Right atrium auricular region (tissue), 2 donors: ENCODE results near the gene RTN4RL1. TPM values are rescaled to one million over a fixed set of nuclear protein-coding genes. Genes with fewer than 3 reads are reported as not detected.

Source experiments
- DNase-seq: peaks from one replicate; pipeline ENCODE4 v3.0.0-alpha.2; 2019; ENCODE audit warnings: low spot score
- H3K27ac ChIP-seq, 2 donors: fragments of 200-600 bp; sonication (generic); 1 replicate in 1 of 2; 2 replicates in 1 of 2; pipeline ENCODE4 v1.5.1; 2016 to 2019
- H3K27me3 ChIP-seq, 2 donors: fragments of 200-600 bp; sonication (generic); one replicate each; pipeline versions ENCODE4 v1.5.1 to v1.6.0; 2017 to 2019
- H3K36me3 ChIP-seq: fragments of 200-600 bp; sonication (generic); one replicate; pipeline ENCODE4 v1.5.1; 2016
- H3K4me1 ChIP-seq, 2 donors: fragments of 200-600 bp; sonication (generic); one replicate each; pipeline versions ENCODE4 v1.5.1 to v1.6.0; 2017 to 2019
- H3K4me3 ChIP-seq, 2 donors: fragments of 200-600 bp; sonication (generic); 1 replicate in 1 of 2; 2 replicates in 1 of 2; pipeline ENCODE4 v1.5.1; 2017 to 2019; ENCODE audit warnings: mild to moderate bottlenecking in 1 of 2, moderate library complexity in 1 of 2
- H3K9me3 ChIP-seq, 2 donors: fragments of 200-600 bp; sonication (generic); one replicate each; pipeline ENCODE4 v1.5.1; 2019
- CTCF ChIP-seq, 2 donors: fragments of 200-600 bp; sonication (generic); IDR thresholded peaks; one replicate each; pipeline ENCODE4 v1.5.1; 2019; ENCODE audit warnings: antibody characterized with exemption in 2 of 2
- total RNA-seq, 2 donors: library from RNA; depleted of rRNA; stranded (reverse); fragments of >200 nt; gene quantifications; one replicate each; pipeline ENCODE4 v1.1.0, GENCODE V29; 2016

RTN4RL1 gene
- total RNA-seq, 2 donors from 2014 or later: 1.8 to 5.0 TPM

GRCh38 chr17:2033153-2033552 is 8.0 kb upstream of the RTN4RL1 start:
- no peaks in the 10 kb centered on the region for H3K9me3 ChIP-seq
- TF ChIP-seq CTCF (IDR thresholded peaks at IDR 0.05): no peak
- DNase-seq: no peak
- peaks cover 34% of the 10 kb centered on the region for H3K36me3 ChIP-seq
- H3K27me3 ChIP-seq: no peaks in the 10 kb centered on the region
- H3K27ac ChIP-seq: no peak overlapping the region
- H3K4me3 ChIP-seq: no peak overlapping the region
- peaks cover 0 to 23% of the 10 kb centered on the region in 2 donors for H3K4me1 ChIP-seq

- H3K36me3 ChIP-seq: peaks cover 10% of the 10 kb centered on the region
- no peaks in the 10 kb centered on the region for H3K27me3 ChIP-seq
- no peak for DNase-seq
- no peaks in the 10 kb centered on the region for H3K9me3 ChIP-seq
- peak overlapping the region; percentile 81 to 97 for H3K4me3 ChIP-seq
- peak overlapping the region in 1 of 2 donors; percentile 81 for H3K27ac ChIP-seq
- peak in 1 of 2 donors; percentile 46 for TF ChIP-seq CTCF (IDR thresholded peaks at IDR 0.05)
- peaks cover 0 to 36% of the 10 kb centered on the region in 2 donors for H3K4me1 ChIP-seq
Measured at GRCh38 chr17:2030779-2031163, 5.6 kb upstream of the RTN4RL1 start.

- Histone ChIP-seq H3K36me3 (peaks cover 6% of the 10 kb centered on the region), H3K27ac (peak within 1 kb of the TSS; percentile 60 to 81), H3K9me3 (no peaks in the 10 kb centered on the region), H3K27me3 (no peaks in the 10 kb centered on the region), H3K4me1 (peaks cover 0 to 40% of the 10 kb centered on the region in 2 donors), H3K4me3 (peak within 1 kb of the TSS; percentile 81 to 97)
- peak; percentile 92 for DNase-seq
- no peak for TF ChIP-seq CTCF (IDR thresholded peaks at IDR 0.05)
Measured at GRCh38 chr17:2029911-2030778, 5.0 kb upstream of the RTN4RL1 start, which contains the start of gene DPH1. Gene DPH1, plus strand, starts transcription at chr17:2030153. Its CDS starts 17 bp downstream, at chr17:2030170.

- H3K27ac ChIP-seq: peak overlapping the region in 1 of 2 donors; percentile 39
- peaks cover 0 to 53% of the 10 kb centered on the region in 2 donors for H3K4me1 ChIP-seq
Measured at GRCh38 chr17:2028737-2029136, 3.6 kb upstream of the RTN4RL1 start.

GRCh38 chr17:2028234-2028614 is 3.1 kb upstream of the RTN4RL1 start:
- no peaks in the 10 kb centered on the region for H3K27me3 ChIP-seq
- H3K4me3 ChIP-seq: no peak overlapping the region
- peak overlapping the region in 1 of 2 donors; percentile 39 for H3K27ac ChIP-seq
- peaks cover 0 to 58% of the 10 kb centered on the region in 2 donors for H3K4me1 ChIP-seq
- no peaks in the 10 kb centered on the region for H3K9me3 ChIP-seq
- no peak for DNase-seq
- no peak for TF ChIP-seq CTCF (IDR thresholded peaks at IDR 0.05)
- H3K36me3 ChIP-seq: no peaks in the 10 kb centered on the region

More at GRCh38 chr17:2028737-2029136, 3.6 kb upstream of the RTN4RL1 start:
- TF ChIP-seq CTCF (IDR thresholded peaks at IDR 0.05): no peak
- H3K27me3 ChIP-seq: no peaks in the 10 kb centered on the region
- no peak for DNase-seq
- H3K36me3 ChIP-seq: peaks cover 4% of the 10 kb centered on the region
- H3K9me3 ChIP-seq: no peaks in the 10 kb centered on the region
- no peak overlapping the region for H3K4me3 ChIP-seq
